Measurements from ENCODE around the gene C1orf159.

DNA sequence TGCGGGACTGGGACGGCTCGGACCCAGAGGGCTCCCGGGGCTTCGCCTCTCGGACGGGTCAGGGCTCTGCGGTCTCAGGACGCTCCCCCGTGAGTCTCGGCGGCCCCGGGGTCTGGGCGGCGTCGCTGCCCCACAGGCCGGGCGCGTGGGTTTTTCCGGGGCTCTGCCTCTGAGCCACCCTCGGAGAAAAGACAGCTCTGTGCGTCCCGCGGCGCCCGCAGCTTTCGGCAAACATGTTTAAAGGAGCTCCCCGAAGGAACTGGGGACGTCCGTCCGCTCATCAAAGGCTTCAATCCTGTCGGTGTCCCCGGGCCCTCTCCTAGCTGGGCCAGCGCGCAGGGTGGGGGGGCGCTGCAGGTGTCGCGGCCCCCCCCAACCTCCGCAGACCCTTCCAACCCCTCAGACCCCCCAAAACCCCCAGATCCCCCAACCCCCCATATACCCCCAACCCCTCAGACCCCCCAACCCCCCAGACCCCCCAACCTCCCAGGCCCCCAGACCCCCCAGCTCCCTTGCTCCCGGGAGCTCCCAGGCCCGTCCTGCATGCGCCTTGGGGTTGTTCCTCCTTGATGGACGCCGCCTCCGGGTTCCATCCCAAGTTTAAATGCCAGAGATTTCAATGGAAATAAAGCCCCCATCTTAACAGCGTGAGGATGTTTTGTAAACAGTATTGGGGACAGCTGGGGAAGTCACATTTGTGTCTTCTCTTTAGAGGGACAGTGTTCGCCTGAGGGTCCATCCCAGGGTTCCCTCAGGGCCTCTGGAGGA, 996 bp upstream of the C1orf159 start:
- no peak for TF ChIP-seq MAFF (IDR thresholded peaks at IDR 0.05; ENCODE audit: low read length)
- no peak for TF ChIP-seq RUNX1 (IDR thresholded peaks at IDR 0.05; ENCODE audit: low read depth)
- no peak for TF ChIP-seq JUND (IDR thresholded peaks at IDR 0.05; ENCODE audit: borderline replicate concordance, low read depth, low read length)
- TF ChIP-seq JUND (tag; IDR thresholded peaks at IDR 0.05; ENCODE audit: borderline replicate concordance, low read depth, low read length): no peak
- TF ChIP-seq HDAC6 (IDR thresholded peaks at IDR 0.05; ENCODE audit: low read depth, low read length): no peak
- TF ChIP-seq SMC3 (conservative IDR thresholded peaks at IDR 0.05; ENCODE audit: insufficient read depth, low read depth, low read length): 0 out of 2 replicates have a peak, but pooled peaks have one; percentile 7
- no peak for TF ChIP-seq ARNT (IDR thresholded peaks at IDR 0.05)
- TF ChIP-seq NFYB (IDR thresholded peaks at IDR 0.05; ENCODE audit: extremely low read depth, insufficient read length): no peak
- TF ChIP-seq JUN (IDR thresholded peaks at IDR 0.05; ENCODE audit: borderline replicate concordance, low read depth, low read length): no peak
- TF ChIP-seq JUN (CRISPR knock-in tag; IDR thresholded peaks at IDR 0.05; ENCODE audit: borderline replicate concordance): no peak
- no peak for TF ChIP-seq POLR2A (conservative IDR thresholded peaks at IDR 0.05)
- no peak for TF ChIP-seq HNRNPL (IDR thresholded peaks at IDR 0.05; ENCODE audit: low read depth, low read length)
- TF ChIP-seq, protein P1, sequence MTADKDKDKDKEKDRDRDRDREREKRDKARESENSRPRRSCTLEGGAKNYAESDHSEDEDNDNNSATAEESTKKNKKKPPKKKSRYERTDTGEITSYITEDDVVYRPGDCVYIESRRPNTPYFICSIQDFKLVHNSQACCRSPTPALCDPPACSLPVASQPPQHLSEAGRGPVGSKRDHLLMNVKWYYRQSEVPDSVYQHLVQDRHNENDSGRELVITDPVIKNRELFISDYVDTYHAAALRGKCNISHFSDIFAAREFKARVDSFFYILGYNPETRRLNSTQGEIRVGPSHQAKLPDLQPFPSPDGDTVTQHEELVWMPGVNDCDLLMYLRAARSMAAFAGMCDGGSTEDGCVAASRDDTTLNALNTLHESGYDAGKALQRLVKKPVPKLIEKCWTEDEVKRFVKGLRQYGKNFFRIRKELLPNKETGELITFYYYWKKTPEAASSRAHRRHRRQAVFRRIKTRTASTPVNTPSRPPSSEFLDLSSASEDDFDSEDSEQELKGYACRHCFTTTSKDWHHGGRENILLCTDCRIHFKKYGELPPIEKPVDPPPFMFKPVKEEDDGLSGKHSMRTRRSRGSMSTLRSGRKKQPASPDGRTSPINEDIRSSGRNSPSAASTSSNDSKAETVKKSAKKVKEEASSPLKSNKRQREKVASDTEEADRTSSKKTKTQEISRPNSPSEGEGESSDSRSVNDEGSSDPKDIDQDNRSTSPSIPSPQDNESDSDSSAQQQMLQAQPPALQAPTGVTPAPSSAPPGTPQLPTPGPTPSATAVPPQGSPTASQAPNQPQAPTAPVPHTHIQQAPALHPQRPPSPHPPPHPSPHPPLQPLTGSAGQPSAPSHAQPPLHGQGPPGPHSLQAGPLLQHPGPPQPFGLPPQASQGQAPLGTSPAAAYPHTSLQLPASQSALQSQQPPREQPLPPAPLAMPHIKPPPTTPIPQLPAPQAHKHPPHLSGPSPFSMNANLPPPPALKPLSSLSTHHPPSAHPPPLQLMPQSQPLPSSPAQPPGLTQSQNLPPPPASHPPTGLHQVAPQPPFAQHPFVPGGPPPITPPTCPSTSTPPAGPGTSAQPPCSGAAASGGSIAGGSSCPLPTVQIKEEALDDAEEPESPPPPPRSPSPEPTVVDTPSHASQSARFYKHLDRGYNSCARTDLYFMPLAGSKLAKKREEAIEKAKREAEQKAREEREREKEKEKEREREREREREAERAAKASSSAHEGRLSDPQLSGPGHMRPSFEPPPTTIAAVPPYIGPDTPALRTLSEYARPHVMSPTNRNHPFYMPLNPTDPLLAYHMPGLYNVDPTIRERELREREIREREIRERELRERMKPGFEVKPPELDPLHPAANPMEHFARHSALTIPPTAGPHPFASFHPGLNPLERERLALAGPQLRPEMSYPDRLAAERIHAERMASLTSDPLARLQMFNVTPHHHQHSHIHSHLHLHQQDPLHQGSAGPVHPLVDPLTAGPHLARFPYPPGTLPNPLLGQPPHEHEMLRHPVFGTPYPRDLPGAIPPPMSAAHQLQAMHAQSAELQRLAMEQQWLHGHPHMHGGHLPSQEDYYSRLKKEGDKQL (CRISPR knock-in tag; IDR thresholded peaks at IDR 0.05; ENCODE audit: borderline replicate concordance): no peak
- TF ChIP-seq EZH2 (IDR thresholded peaks at IDR 0.05; ENCODE audit: borderline replicate concordance, low read depth, low read length): no peak
- TF ChIP-seq JUNB (CRISPR knock-in tag; conservative IDR thresholded peaks at IDR 0.05): no peak
- no peak for TF ChIP-seq ZNF586 (CRISPR knock-in tag; conservative IDR thresholded peaks at IDR 0.05)
